Suppressor macrophage treated with lipopolysaccharide for 1 hour (primary cell): Measurements from ENCODE around the gene PTPRT.

Experiments used
- DNase-seq, 3 donors: peaks; one replicate each; pipeline ENCODE4 v3.0.0-alpha.2; 2020 to 2022

Gene PTPRT

DNA sequence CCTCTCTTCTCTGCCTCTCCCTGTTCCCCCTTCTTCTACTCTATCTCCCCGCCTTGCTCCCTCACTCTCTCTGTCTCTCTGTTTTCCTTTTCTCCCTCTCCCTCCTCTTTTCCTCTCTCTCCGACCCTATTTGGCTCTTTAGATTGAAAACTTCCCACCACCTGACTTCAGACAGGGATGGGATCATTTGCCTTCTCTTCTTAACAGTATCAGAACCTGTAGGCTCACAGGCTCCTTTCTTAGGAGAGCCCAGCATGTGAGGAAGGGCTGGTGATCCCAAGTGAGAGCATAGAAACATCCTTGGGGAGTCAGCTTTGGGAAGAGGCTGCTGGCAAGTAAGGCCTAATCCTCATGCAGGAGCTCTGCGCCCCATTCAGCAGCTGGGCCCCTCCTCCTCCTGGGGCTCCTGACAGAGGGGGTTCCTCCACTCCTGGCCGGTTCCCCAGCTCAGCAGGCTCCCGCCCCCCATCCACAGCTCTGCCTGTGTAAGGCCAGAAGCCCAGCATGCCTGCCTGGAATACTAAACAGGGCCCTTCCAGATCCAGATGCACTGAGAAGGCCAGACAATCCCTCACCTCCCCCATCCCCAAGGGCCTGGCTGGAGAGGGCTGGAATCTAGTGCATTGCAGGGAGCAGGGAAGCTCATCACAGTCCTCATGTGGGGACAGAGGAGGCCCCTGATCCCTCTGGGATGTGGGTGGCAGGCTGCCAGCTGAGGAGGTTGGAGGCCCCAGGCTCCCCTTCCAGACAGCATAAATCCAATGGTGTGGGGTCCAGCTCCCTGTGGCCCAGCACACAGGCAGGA lies 93.4 kb downstream of the PTPRT start:
- DNase-seq, result no peak

DNA sequence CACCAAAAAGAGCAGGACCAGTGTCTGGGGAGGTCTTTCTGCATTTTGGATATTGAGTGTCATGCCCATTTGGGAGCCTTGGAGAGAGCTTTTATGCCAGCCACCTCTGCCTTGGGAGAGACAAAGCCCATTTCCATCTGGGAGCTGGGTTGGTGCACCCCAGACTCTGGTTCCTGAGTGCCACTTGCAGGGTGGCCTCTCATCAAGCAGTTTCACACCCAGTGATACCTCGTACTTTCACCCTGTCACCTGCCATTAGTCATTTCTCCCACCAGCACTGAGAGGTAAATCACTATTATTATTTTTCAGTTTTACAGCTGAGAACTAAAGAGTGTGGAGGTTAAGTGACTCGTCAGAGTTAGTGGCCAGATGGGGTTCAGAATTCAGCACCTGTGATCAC lies 94.7 kb downstream of the PTPRT start:
- no peak for DNase-seq

DNA sequence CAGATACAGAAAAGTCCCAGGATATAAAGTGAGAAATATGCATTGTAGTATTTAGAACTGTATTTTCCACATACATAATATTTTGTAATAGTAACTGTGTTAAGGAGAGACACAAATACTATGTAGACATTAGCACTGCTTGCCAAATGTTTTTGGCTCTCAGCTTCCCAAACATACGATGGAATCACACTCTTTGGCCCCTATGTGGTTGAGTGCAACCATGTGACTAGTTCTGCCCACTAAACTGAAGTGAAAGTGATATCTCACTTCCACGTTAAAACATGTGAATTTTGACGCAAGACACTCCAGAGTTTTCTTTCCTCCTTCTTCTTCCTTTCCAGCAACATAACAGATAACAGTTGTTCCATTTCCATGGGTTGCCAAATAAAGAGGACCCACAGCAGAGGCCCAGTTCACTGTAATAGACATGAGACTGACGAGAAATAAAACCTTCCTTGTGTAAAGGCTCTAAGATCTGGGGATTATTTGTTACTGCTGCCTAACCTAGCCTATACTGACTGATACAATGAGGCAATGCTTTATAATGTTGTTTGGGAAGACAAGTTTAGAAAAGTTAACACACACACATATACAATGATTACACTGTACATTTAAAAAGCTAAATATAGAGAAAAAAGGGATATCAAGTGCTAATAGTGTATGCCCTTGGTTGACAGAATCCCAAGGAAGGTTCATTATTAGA lies 97.2 kb downstream of the PTPRT start:
- no peak for DNase-seq

DNA sequence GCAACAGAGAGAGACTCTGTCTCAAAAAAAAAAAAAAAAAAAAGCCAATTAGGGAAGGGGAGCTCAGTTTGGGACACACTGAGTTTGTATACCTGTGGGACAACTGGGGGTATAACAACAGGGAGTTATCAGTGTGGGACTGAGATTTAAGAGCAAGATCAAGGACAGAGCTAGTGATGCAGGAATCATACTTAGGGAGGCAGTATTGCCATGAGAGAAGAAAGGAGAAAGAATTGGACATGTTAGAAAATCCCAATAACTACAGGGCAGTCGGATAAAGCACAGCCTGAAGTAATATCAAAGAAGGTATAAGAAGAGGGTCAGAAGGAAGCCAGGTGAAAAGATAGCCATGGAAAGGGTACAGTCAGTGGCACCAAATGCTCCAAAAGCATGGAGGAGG lies 121.2 kb downstream of the PTPRT start:
- DNase-seq, result no peak

DNA sequence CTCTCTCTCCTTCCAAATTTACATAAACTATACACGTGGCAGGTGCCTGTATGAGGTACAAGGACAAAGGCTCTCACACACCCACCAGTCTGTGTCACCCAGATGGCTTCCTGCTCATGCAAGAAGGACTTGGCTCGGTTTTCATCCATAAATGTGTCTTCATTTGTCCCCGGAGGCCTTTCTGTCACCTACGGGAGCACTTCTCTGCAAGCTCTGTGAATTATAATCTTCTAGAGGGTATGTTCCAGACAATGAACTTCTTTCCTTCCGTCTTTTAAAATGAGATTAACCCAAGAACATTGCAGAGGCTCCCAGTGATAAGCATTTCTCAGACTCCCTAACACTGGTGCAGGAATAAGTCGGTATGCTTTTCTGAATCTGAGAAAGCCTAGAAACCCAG lies 123.6 kb downstream of the PTPRT start:
- DNase-seq, result no peak

DNA sequence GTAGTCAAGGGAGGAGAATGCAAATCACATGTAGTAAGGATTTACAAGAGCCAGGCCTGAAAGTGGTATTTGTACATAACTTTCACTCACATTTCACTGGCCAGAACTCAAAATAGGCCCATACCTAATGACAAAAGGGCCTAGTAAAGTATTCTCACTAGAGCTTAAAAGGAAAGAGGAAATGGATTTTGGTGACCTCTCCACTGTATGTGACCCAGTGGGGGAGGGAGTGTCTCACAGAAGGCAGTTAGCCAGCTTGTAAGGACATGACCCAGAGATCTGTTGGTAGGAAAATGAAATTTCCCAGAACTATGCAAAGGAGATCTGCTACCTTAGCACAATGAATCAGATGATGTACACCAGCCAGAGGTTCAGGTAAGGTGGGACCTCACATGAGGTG lies 124.4 kb downstream of the PTPRT start:
- DNase-seq, result no peak

DNA sequence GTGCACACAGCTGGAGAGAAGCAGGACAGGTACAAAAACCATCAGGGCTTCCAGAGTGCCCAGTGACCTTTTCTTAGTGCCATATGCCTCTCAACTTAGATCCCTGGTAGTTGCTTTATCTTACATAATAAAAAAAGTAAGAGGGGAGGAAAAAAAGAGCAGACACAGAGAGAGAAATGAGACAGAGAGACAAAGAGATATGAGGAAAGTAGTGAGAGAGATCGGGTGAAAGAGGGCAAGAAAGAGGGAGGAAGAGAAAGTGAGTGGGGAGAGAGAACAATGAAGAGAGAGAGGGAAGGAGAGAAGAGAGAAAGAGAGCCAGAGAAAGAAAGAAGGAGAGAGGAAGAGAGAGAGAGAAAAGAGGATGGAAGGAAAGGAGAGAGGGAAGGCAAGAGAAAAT lies 131.6 kb downstream of the PTPRT start:
- no peak for DNase-seq

DNA sequence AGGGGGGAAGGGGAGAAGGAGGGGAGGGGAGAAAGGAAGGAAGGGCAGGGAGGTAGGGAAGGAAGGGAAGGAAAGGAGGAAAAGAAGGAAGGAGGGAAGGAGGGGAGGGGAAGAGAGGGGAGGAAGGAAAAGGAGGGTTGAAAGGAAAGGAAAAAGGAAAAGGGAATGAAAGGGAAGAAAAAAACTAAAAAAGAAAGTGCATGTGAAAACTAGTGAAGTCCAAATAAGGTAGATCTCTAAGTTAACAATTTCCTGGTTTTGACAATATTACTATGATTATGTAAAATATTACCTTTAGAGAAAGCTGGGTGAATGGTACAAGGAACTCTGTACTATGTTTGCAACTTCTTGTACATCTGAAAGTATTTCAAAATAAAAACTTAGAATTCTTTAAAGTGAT lies 132.4 kb downstream of the PTPRT start:
- DNase-seq, result no peak

DNA sequence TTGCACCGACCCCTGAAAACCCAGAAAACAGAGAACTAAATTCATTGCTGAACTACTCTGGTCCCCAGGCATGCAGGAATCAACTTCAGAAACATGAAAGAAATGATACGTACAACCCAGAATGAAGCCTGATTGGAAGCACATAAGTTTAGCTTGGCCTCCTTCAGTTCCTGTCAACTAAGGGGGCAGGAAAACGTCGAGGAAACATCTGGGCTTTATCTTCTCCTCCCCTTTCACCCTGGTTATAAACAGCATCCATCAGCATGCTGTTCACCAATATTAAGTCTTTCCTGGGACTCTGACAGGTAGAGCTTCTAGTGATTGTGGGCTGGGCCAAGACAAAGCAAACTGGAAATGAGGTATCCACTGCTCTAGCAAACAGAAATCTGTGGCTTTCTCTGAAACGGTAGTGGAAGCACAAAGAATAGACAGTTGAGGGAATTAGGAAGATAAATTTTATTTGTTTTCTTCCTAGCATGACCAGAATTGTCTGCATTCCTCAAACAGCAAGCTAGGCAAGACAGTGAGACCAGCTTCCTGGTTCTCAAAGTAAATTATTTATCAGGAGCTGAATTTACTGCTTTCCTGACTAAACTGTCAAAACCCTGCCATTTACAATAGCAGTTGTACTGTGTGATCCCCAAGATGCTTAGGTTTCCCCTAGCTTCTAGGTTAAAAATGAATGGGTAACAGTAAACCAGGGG lies 134.4 kb downstream of the PTPRT start:
- no peak for DNase-seq

DNA sequence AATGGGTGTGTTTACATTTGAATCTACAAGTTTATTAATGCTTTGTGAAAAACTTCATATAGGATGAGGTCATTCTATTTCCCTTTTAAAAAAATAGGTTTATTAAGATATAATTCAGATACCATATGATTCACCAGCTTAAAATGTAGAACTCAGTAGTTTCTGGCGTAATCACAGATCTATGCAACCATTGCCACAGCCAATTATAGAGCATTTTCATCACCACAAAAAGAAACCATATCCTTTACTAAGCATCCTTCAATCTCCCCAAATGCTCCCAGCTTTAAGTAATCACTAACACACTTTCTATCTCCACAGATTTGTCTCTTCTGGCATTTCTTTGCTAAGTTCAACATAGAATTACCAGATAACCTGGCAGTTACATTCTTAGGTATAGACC lies 137.2 kb downstream of the PTPRT start:
- no peak for DNase-seq

DNA sequence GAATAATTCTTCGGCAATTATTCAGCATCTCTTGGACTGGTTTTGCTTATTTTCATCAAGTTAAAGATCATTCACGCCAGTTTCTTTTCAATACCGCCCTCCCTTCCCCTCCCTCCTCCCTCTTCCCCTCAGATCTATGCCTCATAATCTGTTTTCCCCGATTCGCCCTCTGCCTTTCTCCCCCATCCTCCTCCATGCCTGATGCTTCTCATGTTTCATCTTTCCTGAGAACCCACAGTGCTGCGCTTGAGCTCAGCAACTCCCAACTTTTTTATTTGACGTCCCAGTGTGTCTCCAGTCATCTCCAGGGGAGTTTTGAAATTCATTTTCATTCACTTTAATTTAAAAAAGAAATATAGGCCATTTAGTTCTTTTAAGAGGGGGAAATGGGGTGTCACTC lies 142.7 kb downstream of the PTPRT start:
- no peak for DNase-seq

DNA sequence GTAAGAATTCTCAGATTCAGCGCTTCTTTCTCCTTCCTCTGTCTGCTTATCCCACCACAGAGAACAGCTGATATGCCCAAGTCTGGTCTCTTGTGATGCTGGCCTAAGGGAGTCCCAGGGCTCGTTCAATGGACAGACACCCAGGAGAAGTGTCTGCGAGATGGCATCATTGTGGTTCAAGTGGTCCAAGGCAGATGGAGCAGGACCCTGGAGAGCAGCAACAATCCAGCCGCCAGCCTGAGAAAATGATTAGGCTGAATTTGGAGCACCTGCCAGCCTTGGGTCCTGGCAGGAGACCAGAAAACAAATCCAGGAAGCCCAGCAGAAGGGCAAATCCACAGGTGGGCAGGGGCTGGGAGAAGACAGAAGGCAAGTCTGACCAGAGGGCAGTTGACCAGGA lies 145.8 kb downstream of the PTPRT start:
- DNase-seq, result no peak

DNA sequence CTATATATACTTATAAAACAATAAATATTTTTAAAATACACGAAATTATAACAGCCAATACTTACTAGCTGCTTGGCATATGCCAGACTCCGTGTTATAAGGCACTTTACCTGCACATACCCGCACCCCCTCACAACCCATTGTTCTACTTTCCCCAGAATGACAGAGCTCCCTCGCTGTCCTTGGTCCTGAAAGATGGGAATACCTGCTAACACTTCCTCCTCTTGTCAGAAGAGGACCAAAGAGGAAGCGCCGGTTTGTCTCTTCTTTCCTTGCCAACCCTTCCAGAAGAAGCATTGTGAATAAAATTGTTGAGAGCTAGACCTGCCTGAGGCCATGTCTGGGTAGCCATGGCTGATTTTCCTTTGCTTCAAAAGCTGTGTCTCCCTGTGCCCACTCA lies 149.3 kb downstream of the PTPRT start:
- DNase-seq, result peak in 2 of 3 donors; percentile 6 to 14

DNA sequence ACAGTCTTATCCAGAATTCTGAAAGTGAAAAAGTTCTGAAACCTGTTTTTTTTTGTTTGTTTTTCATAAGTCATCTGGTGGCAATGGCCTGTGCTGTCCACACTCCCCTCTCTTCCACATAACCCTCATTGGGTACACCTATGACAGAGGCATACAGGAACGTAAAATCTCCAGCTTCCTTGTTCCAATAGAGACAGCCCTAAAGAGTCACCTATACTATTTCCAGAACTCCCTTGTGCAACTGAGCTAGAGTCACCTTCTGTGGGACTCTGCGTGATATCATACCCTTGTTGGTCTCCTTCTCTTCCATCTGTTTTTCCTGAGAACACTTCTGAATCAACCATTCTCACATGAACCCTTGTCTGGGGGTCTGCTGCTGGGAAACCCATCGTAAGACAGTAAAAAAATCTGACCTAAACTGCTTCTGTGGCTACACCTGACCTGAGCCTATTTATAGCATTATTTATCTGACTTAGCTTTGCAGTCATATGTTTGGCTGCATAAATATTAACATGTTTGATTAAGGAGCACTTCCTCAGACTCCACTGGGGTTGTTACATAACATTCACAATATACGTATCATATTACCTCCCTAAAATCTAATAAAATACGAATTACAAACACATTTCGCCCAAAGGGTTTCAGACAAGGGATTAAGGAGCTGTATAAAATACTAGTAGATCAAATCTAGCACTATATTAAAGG lies 151.9 kb downstream of the PTPRT start:
- no peak for DNase-seq

DNA sequence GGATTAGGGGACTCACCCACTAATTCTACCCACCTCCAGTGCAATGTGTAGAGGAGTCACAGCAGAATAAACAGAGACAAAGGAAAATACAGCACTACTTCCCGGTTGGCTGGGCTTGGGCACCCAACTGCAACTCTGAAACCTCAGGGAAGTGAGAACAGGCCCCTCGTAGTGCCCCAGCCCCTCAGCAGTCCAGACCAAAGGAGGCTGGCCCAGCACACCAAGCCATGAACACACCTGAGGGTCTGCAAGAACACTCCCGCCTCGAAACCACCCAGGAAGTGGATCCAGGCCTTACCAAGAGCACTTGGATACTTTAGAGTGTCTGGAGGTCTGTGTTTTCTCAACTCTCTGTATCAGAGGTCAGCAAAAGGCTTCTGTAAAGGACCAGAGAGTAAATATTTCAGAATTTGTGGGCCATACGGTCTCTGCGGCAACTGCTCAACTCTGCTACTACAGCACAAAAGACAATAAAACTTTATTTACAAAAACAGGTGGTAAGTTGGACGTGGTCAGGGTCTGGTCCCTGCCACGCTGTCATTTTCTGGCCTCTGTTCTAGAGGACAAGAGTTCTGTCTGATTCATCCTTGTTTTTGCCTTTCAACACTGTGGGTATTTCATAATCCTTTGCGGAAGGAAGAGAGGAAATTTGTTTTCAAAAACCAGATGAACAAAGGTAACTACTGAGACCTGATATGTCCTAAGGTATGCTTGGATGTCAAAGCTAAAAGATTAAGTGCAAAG lies 154.6 kb downstream of the PTPRT start:
- no peak for DNase-seq

DNA sequence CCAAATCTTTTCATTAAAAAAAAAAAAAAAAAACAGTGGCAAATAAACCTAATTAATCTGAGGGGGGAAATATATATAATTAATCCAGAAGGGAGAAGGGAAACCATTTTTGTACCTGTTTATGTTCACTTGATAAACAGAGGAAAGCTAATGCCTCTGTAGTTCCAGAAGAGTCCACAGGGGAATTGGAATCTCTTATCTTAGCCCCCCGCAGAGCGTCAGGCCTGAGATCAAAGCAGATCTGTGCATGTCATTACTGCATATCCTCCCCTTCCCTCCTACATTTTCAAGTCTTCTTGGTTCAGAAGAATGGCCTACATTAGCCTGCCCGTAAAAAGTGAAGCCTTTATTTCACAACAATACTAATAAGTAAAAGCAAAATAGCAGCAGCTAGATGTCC lies 157.2 kb downstream of the PTPRT start:
- DNase-seq, result no peak

DNA sequence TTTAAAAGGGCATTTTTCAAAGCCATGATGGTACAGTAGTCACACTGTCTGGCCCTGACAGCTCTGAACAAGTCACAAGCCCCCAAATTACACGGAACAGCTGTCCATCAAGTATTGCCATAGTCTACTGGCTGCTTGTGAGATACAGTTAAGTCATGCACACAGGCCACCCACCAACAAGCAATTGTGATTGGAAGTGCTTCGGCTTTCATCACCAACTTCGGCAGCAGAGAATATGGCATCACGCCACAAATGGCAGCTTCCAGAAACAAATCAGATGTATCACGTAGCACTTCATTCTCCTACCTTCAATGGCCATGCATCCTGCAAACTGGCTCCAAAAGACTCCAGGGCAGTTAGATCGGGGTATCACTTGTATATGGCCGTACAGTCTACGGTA lies 160.5 kb downstream of the PTPRT start:
- no peak for DNase-seq

DNA sequence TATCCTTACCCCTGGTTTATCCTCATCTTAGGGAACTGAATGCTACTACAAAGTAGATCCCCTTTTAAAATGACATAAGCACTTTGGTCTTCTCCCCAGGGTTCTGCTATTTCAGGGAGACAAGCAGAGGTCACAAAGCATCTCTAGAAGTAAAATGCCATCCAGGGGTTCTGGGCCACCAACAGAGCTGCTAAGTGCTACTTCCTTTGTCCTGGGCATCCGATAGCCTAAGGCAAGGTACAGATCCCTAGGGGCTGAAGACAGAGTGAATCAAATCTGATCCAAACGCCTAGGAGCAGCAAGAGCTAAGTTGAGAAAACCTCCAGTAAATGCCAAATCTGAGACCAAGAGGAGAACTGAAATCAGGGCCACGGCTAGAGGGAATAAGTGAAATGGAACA lies 161.2 kb downstream of the PTPRT start:
- no peak for DNase-seq

DNA sequence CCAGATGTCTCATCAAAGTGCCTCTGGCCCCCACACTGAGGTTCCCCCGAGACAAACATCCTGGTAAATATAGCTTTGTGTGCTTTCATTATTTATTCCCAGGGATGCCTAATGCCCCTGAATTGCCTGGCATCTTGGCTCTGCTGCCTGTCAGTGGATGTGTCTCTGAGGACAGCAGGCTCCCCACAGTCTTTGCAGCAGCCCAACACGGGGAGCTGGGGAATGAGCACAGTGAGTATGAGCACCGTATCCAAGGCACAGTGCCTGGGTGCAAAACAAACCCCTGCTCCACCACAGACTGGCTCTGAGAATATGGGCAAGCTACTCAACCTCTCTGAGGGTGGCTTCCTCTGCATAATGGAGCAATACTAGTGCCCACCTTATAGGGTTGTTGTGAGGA lies 165.9 kb downstream of the PTPRT start:
- DNase-seq, result no peak

DNA sequence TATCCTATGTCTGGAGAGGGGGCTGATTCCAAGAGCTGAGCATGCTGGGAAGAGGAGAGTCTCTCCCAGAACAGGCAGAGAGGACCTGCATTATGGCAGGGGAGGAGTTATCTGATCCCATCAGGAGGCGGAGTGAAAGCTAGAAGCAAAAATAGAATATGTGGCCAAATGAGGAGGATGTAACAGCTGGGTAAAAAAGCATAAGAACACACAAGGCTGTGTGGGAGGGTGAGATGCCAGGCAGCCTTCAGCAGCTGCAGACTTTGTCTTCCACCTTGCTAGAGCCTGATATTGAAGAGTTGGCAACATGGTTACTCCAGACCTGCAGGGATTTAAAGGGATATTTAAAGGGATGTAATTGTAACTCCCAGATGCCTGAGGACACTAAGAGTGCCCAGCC lies 167.1 kb downstream of the PTPRT start:
- no peak for DNase-seq

DNA sequence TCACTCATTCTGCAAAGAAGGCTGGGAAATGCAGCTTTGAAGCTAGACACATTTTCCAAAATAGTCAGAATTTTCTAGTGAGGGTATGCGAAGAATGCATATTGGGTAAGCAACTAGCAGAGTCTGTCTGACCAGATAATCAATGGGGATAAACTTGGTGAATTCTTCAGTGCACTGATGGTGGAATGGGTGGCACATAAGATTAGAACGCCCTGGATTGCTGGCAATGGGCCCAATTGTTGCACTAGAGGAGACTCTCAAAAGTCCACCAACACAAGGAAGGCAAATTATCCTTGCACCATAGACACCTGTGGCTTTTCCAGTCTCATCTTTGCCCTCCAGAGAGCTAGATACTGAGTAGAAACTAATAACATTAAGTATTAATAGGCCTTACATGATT lies 167.6 kb downstream of the PTPRT start:
- no peak for DNase-seq

DNA sequence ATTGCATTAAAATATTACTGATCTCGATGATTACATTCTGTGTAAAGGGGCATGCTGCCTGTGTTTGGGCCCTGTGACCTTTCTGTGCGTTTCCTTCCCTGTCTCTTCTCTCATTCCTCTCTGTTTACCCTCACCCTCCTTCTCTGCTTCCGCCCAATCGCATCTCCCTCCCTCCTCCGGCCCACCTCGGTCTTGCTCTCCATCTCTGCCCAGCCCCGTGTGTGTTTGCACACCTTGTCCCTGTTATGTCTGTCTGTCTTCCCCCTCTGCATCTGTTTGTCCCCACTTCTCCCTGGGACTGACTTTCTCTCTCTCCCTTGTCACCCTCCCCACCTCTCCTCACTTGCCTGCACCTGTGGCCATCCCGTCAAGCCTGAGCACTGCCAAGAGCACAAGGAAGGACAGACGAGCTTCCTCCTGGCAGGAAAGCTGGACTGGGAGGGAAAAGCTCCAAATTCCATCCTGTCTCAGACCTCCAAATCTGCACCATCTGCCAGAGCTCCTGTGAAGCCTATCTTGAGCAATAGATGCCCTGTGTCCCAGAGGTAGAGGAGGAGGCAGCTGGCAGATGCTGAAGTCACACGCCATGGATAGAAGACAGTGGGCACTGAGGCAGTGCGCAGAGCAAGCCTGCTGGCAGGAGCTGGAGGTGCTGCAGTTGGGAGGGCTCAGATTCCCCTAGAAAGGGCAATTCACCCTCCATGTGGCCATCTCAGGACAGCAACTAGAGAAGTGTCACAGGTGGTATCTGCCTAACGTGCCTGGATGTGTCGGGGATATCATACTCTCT lies 172.3 kb downstream of the PTPRT start:
- no peak for DNase-seq
